H9 (cell line): ENCODE data around the gene SLC22A5. TPM values are rescaled to one million over a fixed set of nuclear protein-coding genes. Genes with fewer than 3 reads are reported as not detected.
A peak's percentile ranks its signal among the peaks of the same experiment; 100 is the strongest.

Source experiments
- DNase-seq: peaks from one replicate; pipeline ENCODE4 v3.0.0-alpha.2; 2017
- H2AFZ ChIP-seq: one replicate; pipeline ENCODE4 v1.6.1; 2013; ENCODE audit warnings: mild to moderate bottlenecking, low read length, control low read depth, moderate library complexity
- H2AK5ac ChIP-seq: 2 replicates; pipeline ENCODE4 v1.6.1; 2013; ENCODE audit warnings: low read length, control low read depth, mixed read lengths; ENCODE audit not compliant: insufficient read length
- H2BK120ac ChIP-seq: one replicate; pipeline ENCODE4 v1.6.1; 2013; ENCODE audit warnings: low read depth, mild to moderate bottlenecking, low read length, control low read depth, inconsistent platforms; ENCODE audit not compliant: poor library complexity, severe bottlenecking
- H2BK12ac ChIP-seq: 2 replicates; pipeline ENCODE4 v1.6.1; 2013; ENCODE audit warnings: low read length, control low read depth, mixed read lengths, low read depth; ENCODE audit not compliant: insufficient read length
- H2BK15ac ChIP-seq: 2 replicates; pipeline ENCODE4 v1.6.1; 2013; ENCODE audit warnings: low read depth, low read length, control low read depth
- H2BK20ac ChIP-seq: one replicate; pipeline ENCODE4 v1.6.1; 2013; ENCODE audit warnings: low read depth, mild to moderate bottlenecking, low read length, control low read depth, inconsistent platforms; ENCODE audit not compliant: poor library complexity, severe bottlenecking
- H2BK5ac ChIP-seq: 2 replicates; pipeline ENCODE4 v1.6.1; 2013; ENCODE audit warnings: low read length, control low read depth, mixed read lengths; ENCODE audit not compliant: insufficient read length
- H3K14ac ChIP-seq: 2 replicates; pipeline ENCODE4 v1.6.1; 2013; ENCODE audit warnings: low read length, control low read depth; ENCODE audit not compliant: insufficient read depth
- H3K18ac ChIP-seq: 2 replicates; pipeline ENCODE4 v1.6.1; 2013; ENCODE audit warnings: low read depth, mild to moderate bottlenecking, mixed read lengths, low read length, control low read depth; ENCODE audit not compliant: insufficient read length
- H3K23ac ChIP-seq: 2 replicates; pipeline ENCODE4 v1.6.1; 2013; ENCODE audit warnings: low read length, control low read depth, mixed read lengths, low read depth; ENCODE audit not compliant: insufficient read length
- H3K23me2 ChIP-seq: 2 replicates; pipeline ENCODE4 v1.6.1; 2013; ENCODE audit warnings: low read depth, mild to moderate bottlenecking, mixed read lengths, low read length, control low read depth; ENCODE audit not compliant: insufficient read length, poor library complexity, severe bottlenecking
- H3K27ac ChIP-seq: 2 replicates; pipeline ENCODE4 v1.5.1; 2013; ENCODE audit warnings: low read length, control low read depth, mixed read lengths, low read depth; ENCODE audit not compliant: insufficient read length
- H3K27me3 ChIP-seq: 2 replicates; pipeline ENCODE4 v1.6.1; 2013; ENCODE audit warnings: low read length, control low read depth, inconsistent platforms; ENCODE audit not compliant: insufficient read depth
- H3K4ac ChIP-seq: 2 replicates; pipeline ENCODE4 v1.6.1; 2013; ENCODE audit warnings: low read depth, mild to moderate bottlenecking, control low read depth, inconsistent platforms, low read length, moderate library complexity
- H3K4me1 ChIP-seq: 2 replicates; pipeline ENCODE4 v1.6.1; 2013; ENCODE audit warnings: low read length, control low read depth, inconsistent platforms; ENCODE audit not compliant: insufficient read depth
- H3K4me2 ChIP-seq: 2 replicates; pipeline ENCODE4 v1.6.1; 2013; ENCODE audit warnings: low read length, control low read depth, mixed read lengths; ENCODE audit not compliant: insufficient read length, insufficient read depth
- H3K56ac ChIP-seq: 2 replicates; pipeline ENCODE4 v1.6.1; 2013; ENCODE audit warnings: low read depth, mild to moderate bottlenecking, mixed read lengths, low read length, control low read depth; ENCODE audit not compliant: insufficient read length
- H3K79me1 ChIP-seq: 2 replicates; pipeline ENCODE4 v1.6.1; 2013; ENCODE audit warnings: low read depth, mild to moderate bottlenecking, moderate library complexity, low read length, control low read depth, inconsistent platforms; ENCODE audit not compliant: insufficient read depth, poor library complexity, severe bottlenecking
- H3K79me2 ChIP-seq: 2 replicates; pipeline ENCODE4 v1.6.1; 2013; ENCODE audit warnings: low read length, control low read depth, inconsistent platforms; ENCODE audit not compliant: insufficient read depth
- H3K9ac ChIP-seq: 2 replicates; pipeline ENCODE4 v1.6.1; 2013; ENCODE audit warnings: low read length, control low read depth, mixed read lengths; ENCODE audit not compliant: insufficient read length; ENCODE audit errors: extremely low read depth
- H3K9me3 ChIP-seq: one replicate; pipeline ENCODE4 v1.6.1; 2013; ENCODE audit warnings: low read depth, low read length, inconsistent platforms; ENCODE audit not compliant: control insufficient read depth
- H3T11ph ChIP-seq: one replicate; pipeline ENCODE4 v1.6.1; 2013; ENCODE audit warnings: mild to moderate bottlenecking, low read length, control low read depth, inconsistent platforms
- H4K20me1 ChIP-seq: one replicate; pipeline ENCODE4 v1.6.1; 2013; ENCODE audit not compliant: control insufficient read depth, insufficient read length, insufficient read depth
- H4K5ac ChIP-seq: 2 replicates; pipeline ENCODE4 v1.6.1; 2013; ENCODE audit warnings: low read depth, mild to moderate bottlenecking, mixed read lengths, low read length, control low read depth; ENCODE audit not compliant: insufficient read length
- H4K8ac ChIP-seq: replicated peaks from 2 replicates; pipeline ENCODE4 v1.6.1; 2013; ENCODE audit warnings: low read length, control low read depth, mixed read lengths, low read depth; ENCODE audit not compliant: insufficient read length
- H4K91ac ChIP-seq: 2 replicates; pipeline ENCODE4 v1.6.1; 2013; ENCODE audit warnings: low read depth, mild to moderate bottlenecking, moderate library complexity, mixed read lengths, low read length, control low read depth; ENCODE audit not compliant: insufficient read length
- H3K27ac Mint-ChIP-seq, 3 experiments: 2 replicates in 2 of 3; 3 replicates in 1 of 3; pipeline ENCODE4 v1.8.0; 2020 to 2021; ENCODE audit warnings: mixed read lengths in 3 of 3, mild to moderate bottlenecking in 1 of 3, moderate library complexity in 1 of 3
- H3K27me3 Mint-ChIP-seq: 2 replicates; pipeline ENCODE4 v1.8.0; 2021; ENCODE audit warnings: low read depth, mild to moderate bottlenecking, moderate library complexity, mixed read lengths
- H3K36me3 Mint-ChIP-seq, 3 experiments: 2 replicates in 2 of 3; 3 replicates in 1 of 3; pipeline ENCODE4 v1.8.0; 2020 to 2021; ENCODE audit warnings: low read depth in 3 of 3, mixed read lengths in 3 of 3; ENCODE audit not compliant: insufficient read depth in 1 of 3
- H3K4me1 Mint-ChIP-seq, 2 experiments: 2 replicates each; pipeline ENCODE4 v1.8.0; 2020; ENCODE audit warnings: mixed read lengths in 2 of 2
- H3K4me3 Mint-ChIP-seq, 2 experiments: 2 replicates in 1 of 2; 3 replicates in 1 of 2; pipeline ENCODE4 v1.8.0; 2020 to 2021; ENCODE audit warnings: mild to moderate bottlenecking in 2 of 2, mixed read lengths in 2 of 2, moderate library complexity in 1 of 2
- H3K9me3 Mint-ChIP-seq, 2 experiments: 2 replicates in 1 of 2; 3 replicates in 1 of 2; pipeline ENCODE4 v1.8.0; 2020; ENCODE audit warnings: mild to moderate bottlenecking in 2 of 2, mixed read lengths in 2 of 2, moderate library complexity in 1 of 2
- WGBS: extraction: QIAGEN DNeasy Blood & Tissue Kit; methylation state at CpG from one replicate; pipeline ENCODE4 v1.1.7; 2013; ENCODE audit warnings: missing lambda C conversion rate, low lambda C conversion rate, mixed read lengths; ENCODE audit not compliant: insufficient read length; ENCODE audit errors: extremely low coverage; 5-methylcytosine and 5-hydroxymethylcytosine counted together
- total RNA-seq: library from RNA; stranded (reverse); gene quantifications from 2 replicates; pipeline ENCODE4 v1.2.1, GENCODE V29; 2021
- TF ChIP-seq, protein P1 (sequence below): fragments of 200-600 bp; sonication (generic); conservative IDR thresholded peaks from 3 replicates; pipeline ENCODE4 v1.8.0; 2021; ENCODE audit warnings: antibody characterized with exemption, mild to moderate bottlenecking

Gene SLC22A5
- total RNA-seq, 1 experiment from 2014 or later, result 3.4 TPM

DNA sequence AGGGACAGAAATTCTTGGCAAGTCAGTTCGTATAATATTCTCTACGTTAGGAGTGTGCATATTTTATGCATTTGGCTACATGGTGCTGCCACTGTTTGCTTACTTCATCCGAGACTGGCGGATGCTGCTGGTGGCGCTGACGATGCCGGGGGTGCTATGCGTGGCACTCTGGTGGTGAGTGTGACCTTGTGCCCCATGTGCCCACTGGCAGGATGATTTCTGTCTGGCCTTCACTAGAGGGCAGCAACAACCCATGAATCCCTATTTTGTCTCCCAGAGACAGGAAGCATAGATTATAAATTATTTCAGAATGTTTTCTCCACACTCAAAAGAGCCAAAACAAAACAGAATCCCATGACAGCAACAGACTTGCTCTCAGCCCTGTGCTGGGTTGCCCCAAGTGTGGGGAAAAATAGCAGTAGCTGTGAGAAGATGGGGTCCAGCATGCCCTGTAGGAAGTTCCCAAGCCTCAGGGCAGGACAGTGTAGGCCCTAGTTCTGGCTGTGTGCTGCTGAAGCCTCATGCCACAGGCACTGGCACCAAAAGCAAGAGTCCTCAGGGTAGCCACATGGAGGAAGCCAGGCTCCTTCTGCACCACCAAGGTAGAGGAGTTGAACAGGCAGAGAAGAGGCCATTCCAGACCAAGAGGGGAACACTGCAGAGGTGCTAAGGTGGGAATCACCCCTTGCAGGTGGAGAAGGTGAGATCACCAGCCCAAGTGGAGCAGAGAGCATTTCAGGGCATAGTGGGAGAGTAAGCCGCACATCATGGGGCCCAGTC, 16.0 kb downstream of the SLC22A5 start:
- Histone ChIP-seq H3K4me1 (no peaks in the 10 kb centered on the region), H4K20me1 (no peaks in the 10 kb centered on the region), H3K23me2 (no peaks in the 10 kb centered on the region), H3K4ac (no peak overlapping the region), H2BK20ac (no peak overlapping the region), H4K91ac (no peak overlapping the region), H2AFZ (no peak overlapping the region), H2BK15ac (no peak overlapping the region), H3K79me1 (no peaks in the 10 kb centered on the region), H3K14ac (no peak overlapping the region; the same call in 1 of the 2 replicates), H2BK12ac (no peak overlapping the region), H3K23ac (no peak overlapping the region), H3K4me2 (no peak overlapping the region), H3T11ph (no peak overlapping the region), H4K8ac (no peak overlapping the region), H3K56ac (no peak overlapping the region), H3K27me3 (no peaks in the 10 kb centered on the region), H3K18ac (no peak overlapping the region), H2AK5ac (no peak overlapping the region), H3K9me3 (no peaks in the 10 kb centered on the region), H3K79me2 (no peaks in the 10 kb centered on the region), H3K27ac (no peak overlapping the region), H3K9ac (no peak overlapping the region), H2BK5ac (no peak overlapping the region), H4K5ac (no peak overlapping the region), H2BK120ac (no peak overlapping the region)
- H3K27me3 Mint-ChIP-seq, result no peaks in the 10 kb centered on the region
- H3K9me3 Mint-ChIP-seq, result no peaks in the 10 kb centered on the region
- no CpG with 5 or more reads among the region's 9 CpGs for WGBS
- no peak for DNase-seq
- H3K36me3 Mint-ChIP-seq, result no peaks in the 10 kb centered on the region
- TF ChIP-seq, protein P1, sequence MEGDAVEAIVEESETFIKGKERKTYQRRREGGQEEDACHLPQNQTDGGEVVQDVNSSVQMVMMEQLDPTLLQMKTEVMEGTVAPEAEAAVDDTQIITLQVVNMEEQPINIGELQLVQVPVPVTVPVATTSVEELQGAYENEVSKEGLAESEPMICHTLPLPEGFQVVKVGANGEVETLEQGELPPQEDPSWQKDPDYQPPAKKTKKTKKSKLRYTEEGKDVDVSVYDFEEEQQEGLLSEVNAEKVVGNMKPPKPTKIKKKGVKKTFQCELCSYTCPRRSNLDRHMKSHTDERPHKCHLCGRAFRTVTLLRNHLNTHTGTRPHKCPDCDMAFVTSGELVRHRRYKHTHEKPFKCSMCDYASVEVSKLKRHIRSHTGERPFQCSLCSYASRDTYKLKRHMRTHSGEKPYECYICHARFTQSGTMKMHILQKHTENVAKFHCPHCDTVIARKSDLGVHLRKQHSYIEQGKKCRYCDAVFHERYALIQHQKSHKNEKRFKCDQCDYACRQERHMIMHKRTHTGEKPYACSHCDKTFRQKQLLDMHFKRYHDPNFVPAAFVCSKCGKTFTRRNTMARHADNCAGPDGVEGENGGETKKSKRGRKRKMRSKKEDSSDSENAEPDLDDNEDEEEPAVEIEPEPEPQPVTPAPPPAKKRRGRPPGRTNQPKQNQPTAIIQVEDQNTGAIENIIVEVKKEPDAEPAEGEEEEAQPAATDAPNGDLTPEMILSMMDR, result peak; percentile 70
- no peak overlapping the region for H3K4me3 Mint-ChIP-seq
- H3K4me1 Mint-ChIP-seq, result peaks cover 8 to 11% of the 10 kb centered on the region in 2 experiments
- no peak overlapping the region for H3K27ac Mint-ChIP-seq
